Transverse colon (tissue), 3 donors: Measurements from ENCODE around the gene PTPN9.

Source experiments
- EP300 ChIP-seq: sonication (generic); formaldehyde crosslinking; IDR thresholded peaks from one replicate; pipeline ENCODE4 v1.6.1; 2017; ENCODE audit warnings: antibody characterized with exemption, low read depth
- TF ChIP-seq, protein P1 (sequence below), 5 experiments: fragments of 200-600 bp in 3 of 5; fragments of 450-650 bp in 2 of 5; sonication (generic) in 3 of 5; IDR thresholded peaks; 1 replicate in 2 of 5; 2 replicates in 3 of 5; pipeline ENCODE4 v1.5.1; 2016 to 2017; ENCODE audit warnings: antibody characterized with exemption in 5 of 5, inconsistent platforms in 3 of 5, mild to moderate bottlenecking in 2 of 5, moderate library complexity in 1 of 5

DNA sequence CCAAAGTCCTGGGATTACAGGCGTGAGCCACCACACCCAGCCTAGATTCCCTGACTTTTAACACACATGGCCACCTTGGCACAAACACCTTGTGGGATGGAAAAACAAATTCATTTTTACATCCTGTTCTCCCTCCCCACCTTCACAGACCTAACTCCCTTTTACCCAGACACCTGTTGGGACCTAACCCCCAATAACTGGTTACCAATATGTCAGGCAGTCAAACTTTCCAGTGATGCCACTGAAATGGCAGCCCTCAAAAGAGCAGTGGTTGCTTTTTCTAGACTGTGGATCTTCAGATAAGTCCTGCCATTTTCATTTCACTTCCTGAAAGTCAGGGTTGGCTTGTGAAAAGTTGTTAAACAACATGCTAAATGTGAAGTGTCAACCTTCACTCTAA, 162.5 kb downstream of the PTPN9 start:
- TF ChIP-seq EP300: no peak
- TF ChIP-seq, protein P1, sequence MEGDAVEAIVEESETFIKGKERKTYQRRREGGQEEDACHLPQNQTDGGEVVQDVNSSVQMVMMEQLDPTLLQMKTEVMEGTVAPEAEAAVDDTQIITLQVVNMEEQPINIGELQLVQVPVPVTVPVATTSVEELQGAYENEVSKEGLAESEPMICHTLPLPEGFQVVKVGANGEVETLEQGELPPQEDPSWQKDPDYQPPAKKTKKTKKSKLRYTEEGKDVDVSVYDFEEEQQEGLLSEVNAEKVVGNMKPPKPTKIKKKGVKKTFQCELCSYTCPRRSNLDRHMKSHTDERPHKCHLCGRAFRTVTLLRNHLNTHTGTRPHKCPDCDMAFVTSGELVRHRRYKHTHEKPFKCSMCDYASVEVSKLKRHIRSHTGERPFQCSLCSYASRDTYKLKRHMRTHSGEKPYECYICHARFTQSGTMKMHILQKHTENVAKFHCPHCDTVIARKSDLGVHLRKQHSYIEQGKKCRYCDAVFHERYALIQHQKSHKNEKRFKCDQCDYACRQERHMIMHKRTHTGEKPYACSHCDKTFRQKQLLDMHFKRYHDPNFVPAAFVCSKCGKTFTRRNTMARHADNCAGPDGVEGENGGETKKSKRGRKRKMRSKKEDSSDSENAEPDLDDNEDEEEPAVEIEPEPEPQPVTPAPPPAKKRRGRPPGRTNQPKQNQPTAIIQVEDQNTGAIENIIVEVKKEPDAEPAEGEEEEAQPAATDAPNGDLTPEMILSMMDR (IDR thresholded peaks at IDR 0.05): no peak
